ENCODE results near the gene COL18A1. TPM values are rescaled to one million over a fixed set of nuclear protein-coding genes. Genes with fewer than 3 reads are reported as not detected.

COL18A1 gene
- total RNA-seq, 2 donors from 2014 or later: 117 to 134 TPM

DNA sequence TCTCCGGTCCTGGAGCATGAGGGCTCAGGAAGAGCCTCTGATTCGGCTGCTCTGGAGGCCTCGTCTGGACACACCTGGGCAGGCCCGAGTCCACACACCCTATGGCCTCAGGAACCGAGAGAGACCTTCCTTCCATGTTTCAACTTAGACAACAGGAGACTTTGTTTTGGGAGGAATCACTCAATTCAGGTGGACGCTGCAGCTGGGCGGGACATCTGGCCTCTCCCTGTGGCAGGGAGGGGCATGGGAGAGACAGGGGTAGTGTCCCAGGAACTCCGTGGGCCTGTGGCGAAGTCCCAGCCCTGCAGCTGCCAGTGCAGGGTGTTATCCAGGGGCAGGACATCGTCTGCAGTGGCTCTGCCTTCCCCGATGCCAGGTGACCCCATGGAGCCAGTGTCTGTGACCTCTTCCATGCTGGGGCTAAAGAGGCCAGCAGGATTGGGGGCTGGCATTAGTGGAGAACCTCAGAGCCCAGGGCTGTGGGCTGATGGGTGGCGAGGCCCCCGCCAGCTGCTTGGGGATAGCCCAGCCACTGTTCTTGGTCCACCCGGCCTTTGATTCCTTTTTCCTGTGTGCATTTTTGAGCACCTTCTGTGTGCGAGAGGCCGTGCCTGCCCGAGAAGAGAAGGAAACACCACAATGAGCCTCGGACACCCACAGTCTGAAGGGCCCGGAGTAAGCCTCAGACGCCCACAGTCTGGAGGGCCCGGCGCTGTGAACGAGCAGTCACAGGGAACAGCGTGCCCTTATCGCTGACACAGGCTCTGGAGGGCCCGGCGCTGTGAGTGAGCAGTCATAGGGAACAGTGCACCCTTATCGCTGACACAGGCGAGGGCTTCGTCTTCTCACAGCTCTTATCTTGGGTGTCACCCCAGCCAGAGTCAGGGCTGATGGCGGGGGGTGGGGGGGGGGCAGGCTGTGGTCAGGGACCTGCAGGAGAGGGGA lies 6.2 kb downstream of the COL18A1 start:
- TF ChIP-seq, protein P1, sequence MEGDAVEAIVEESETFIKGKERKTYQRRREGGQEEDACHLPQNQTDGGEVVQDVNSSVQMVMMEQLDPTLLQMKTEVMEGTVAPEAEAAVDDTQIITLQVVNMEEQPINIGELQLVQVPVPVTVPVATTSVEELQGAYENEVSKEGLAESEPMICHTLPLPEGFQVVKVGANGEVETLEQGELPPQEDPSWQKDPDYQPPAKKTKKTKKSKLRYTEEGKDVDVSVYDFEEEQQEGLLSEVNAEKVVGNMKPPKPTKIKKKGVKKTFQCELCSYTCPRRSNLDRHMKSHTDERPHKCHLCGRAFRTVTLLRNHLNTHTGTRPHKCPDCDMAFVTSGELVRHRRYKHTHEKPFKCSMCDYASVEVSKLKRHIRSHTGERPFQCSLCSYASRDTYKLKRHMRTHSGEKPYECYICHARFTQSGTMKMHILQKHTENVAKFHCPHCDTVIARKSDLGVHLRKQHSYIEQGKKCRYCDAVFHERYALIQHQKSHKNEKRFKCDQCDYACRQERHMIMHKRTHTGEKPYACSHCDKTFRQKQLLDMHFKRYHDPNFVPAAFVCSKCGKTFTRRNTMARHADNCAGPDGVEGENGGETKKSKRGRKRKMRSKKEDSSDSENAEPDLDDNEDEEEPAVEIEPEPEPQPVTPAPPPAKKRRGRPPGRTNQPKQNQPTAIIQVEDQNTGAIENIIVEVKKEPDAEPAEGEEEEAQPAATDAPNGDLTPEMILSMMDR (IDR thresholded peaks at IDR 0.05): no peak
- DNase-seq (ENCODE audit: low spot score): peak; percentile 83
- H3K9me3 ChIP-seq: no peaks in the 10 kb centered on the region
- H3K27me3 ChIP-seq: no peaks in the 10 kb centered on the region
- H3K36me3 ChIP-seq: no peaks in the 10 kb centered on the region
- peak overlapping the region in 1 of 2 donors; percentile 2 for H3K4me3 ChIP-seq
- peaks cover 0 to 97% of the 10 kb centered on the region in 2 donors for H3K4me1 ChIP-seq
- H3K27ac ChIP-seq: peak overlapping the region; percentile 90 to 91

DNA sequence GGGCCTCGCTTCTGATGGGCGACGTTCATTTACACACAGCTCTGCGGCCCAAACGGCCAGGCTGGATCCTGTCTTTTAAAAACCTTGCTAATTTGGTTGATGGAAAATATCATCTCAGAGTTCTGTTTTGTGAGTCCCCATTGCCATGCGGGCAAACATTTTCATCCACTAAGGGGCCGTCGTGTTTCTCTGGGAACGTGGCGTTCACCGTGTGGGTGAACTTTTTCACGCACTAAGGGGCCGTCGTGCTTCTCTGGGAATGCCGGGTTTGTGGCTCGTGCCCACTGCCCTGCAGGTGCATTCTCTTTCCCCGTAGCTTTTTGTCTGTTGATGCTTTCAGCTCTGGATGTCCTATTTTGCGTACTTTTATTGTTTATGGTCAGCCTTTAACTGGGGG lies 6.8 kb downstream of the COL18A1 start:
- no peak for DNase-seq (ENCODE audit: low spot score)
- Histone ChIP-seq H3K27me3 (no peaks in the 10 kb centered on the region), H3K4me1 (peaks cover 0 to 97% of the 10 kb centered on the region in 2 donors), H3K36me3 (no peaks in the 10 kb centered on the region), H3K9me3 (no peaks in the 10 kb centered on the region), H3K27ac (peak overlapping the region; percentile 90 to 91), H3K4me3 (no peak overlapping the region)
- TF ChIP-seq, protein P1 (IDR thresholded peaks at IDR 0.05): no peak

DNA sequence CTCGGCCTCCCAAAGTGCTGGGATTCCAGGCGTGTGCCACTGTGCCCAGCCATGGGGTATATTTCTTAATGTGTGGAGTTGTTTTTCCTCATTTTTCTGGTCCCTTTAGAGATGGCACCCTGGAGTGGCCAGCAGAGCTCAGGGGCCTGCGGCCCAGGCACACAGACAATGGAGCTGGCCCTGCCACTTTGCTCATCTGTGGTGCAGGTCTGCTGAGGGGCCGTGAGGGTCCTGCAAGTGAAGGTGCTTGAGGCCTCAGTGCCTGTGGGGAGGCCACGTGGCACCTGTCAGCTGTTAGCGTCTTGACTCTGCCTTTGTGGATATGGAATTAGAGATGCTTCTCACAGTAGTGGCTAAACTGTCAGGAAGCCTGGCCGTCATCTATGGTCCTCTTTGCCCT lies 7.5 kb downstream of the COL18A1 start:
- H3K4me3 ChIP-seq: no peak overlapping the region
- H3K27me3 ChIP-seq: no peaks in the 10 kb centered on the region
- peak overlapping the region; percentile 90 to 91 for H3K27ac ChIP-seq
- no peak for DNase-seq (ENCODE audit: low spot score)
- H3K9me3 ChIP-seq: no peaks in the 10 kb centered on the region
- H3K4me1 ChIP-seq: peaks cover 0 to 97% of the 10 kb centered on the region in 2 donors
- TF ChIP-seq, protein P1 (IDR thresholded peaks at IDR 0.05): no peak
- H3K36me3 ChIP-seq: no peaks in the 10 kb centered on the region

DNA sequence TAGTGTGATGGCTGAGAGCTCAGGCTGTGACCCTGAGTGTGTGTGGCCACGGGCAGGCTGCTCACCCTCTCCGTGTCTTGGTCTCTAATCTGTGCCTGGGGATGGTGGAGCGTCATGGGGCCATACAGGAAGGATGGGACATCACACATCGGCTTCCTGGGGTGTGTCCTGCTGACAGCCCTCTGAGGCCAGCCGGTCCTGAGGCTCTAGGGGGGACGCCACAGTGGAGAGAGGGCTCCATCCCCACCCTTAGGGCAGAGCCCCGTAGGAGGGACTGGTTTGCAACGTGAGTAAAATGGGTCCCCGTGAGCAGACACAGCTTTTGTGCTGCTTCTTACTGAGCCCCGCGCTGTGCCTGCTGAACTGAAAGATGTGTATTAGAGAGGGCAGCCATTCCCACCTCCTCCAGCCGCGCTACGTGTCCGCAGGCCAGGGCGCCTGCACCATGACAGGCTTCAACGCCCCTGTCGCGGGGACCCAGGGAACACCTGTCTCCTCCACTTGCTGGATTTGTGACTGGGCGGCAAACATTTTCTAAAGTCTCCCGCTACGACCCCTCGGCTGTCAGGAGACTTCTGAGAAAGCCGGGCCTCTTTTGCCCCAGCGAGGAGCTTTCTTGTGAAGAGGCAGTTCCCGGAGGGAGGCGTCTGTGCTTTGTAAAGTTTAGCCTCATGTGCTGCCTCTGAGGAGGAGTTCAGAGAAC lies 8.1 kb downstream of the COL18A1 start:
- Histone ChIP-seq H3K4me1 (peaks cover 0 to 97% of the 10 kb centered on the region in 2 donors), H3K27ac (peak overlapping the region; percentile 90 to 91), H3K4me3 (no peak overlapping the region), H3K27me3 (no peaks in the 10 kb centered on the region), H3K9me3 (no peaks in the 10 kb centered on the region), H3K36me3 (no peaks in the 10 kb centered on the region)
- TF ChIP-seq, protein P1 (IDR thresholded peaks at IDR 0.05): no peak
- no peak for DNase-seq (ENCODE audit: low spot score)

DNA sequence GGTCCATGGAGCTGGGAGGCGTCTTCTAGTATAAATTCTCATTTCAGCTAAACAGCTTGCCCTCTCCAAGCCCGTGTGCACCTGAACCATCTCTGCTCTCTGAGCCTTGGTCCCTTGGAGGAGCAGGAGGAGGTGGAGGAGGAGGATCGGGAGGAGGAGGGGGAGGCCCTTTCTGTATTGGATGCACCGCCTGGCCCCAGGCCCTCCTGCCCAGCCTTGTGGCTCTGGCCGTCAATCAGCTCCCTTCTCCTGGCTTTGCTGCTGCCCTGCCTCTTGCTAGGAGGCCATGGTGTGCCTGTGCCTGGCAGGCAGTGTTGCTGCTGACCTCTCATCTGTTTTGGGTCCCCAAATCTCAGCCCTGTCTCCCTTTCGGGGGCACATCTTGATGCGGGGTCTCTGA lies 9.0 kb downstream of the COL18A1 start:
- TF ChIP-seq, protein P1 (IDR thresholded peaks at IDR 0.05): no peak
- no peaks in the 10 kb centered on the region for H3K27me3 ChIP-seq
- no peaks in the 10 kb centered on the region for H3K36me3 ChIP-seq
- H3K27ac ChIP-seq: peak overlapping the region; percentile 90 to 91
- no peak for DNase-seq (ENCODE audit: low spot score)
- peaks cover 0 to 97% of the 10 kb centered on the region in 2 donors for H3K4me1 ChIP-seq
- H3K9me3 ChIP-seq: no peaks in the 10 kb centered on the region
- H3K4me3 ChIP-seq: no peak overlapping the region

All from right atrium auricular region (tissue), 2 donors.